ENCODE results near the gene NUP58. TPM values are rescaled to one million over a fixed set of nuclear protein-coding genes. Genes with fewer than 3 reads are reported as not detected.

NUP58 gene
- total and polyA plus RNA-seq, 8 donors: 6.4 to 96.3 (median 20.9) TPM

- Histone ChIP-seq H3K9me3 (no peaks in the 10 kb centered on the region), H3K4me1 (no peaks in the 10 kb centered on the region), H3K27ac (no peak overlapping the region), H3K36me3 (peaks cover 32 to 96% (median 92%) of the 10 kb centered on the region in 4 donors), H3K4me3 (no peak overlapping the region), H3K27me3 (no peaks in the 10 kb centered on the region)
- DNase-seq: no peak
- WGBS, 5 donors: 83 to 89% (median 87%) methylated on average over 1 of the region's 1 CpG
- no peak for TF ChIP-seq POLR2A (IDR thresholded peaks at IDR 0.05)
- no peak for TF ChIP-seq POLR2AphosphoS5 (IDR thresholded peaks at IDR 0.05)
- no peak for TF ChIP-seq EP300 (IDR thresholded peaks at IDR 0.05)
- TF ChIP-seq CTCF (IDR thresholded peaks at IDR 0.05): no peak
- intact Hi-C loops (cut with DNase I; ENCODE audit: low total_unique reads): no loop called here
Measured at GRCh38 chr13:25319771-25320170, 18.3 kb downstream of the NUP58 start.

- intact Hi-C loops (cut with DNase I; ENCODE audit: low total_unique reads): no loop called here
- no peaks in the 10 kb centered on the region for H3K4me1 ChIP-seq
- no peak overlapping the region for H3K4me3 ChIP-seq
- WGBS, 5 donors: 34 to 60% (median 40%) methylated on average over 2 of the region's 2 CpGs
- H3K36me3 ChIP-seq: peaks cover 47 to 99% (median 95%) of the 10 kb centered on the region in 4 donors
- TF ChIP-seq POLR2AphosphoS5 (IDR thresholded peaks at IDR 0.05): no peak
- no peak for TF ChIP-seq POLR2A (IDR thresholded peaks at IDR 0.05)
- TF ChIP-seq CTCF (IDR thresholded peaks at IDR 0.05): no peak
- no peak for TF ChIP-seq EP300 (IDR thresholded peaks at IDR 0.05)
- no peaks in the 10 kb centered on the region for H3K9me3 ChIP-seq
- no peak for DNase-seq
- no peak overlapping the region for H3K27ac ChIP-seq
- no peaks in the 10 kb centered on the region for H3K27me3 ChIP-seq
Measured at GRCh38 chr13:25324100-25324499, 22.7 kb downstream of the NUP58 start.

- intact Hi-C loops (cut with DNase I; ENCODE audit: low total_unique reads): no loop called here
- WGBS, 5 donors: 93 to 99% (median 97%) methylated on average over 4 of the region's 4 CpGs
- Histone ChIP-seq H3K9me3 (no peaks in the 10 kb centered on the region), H3K36me3 (peaks cover 38 to 99% (median 93%) of the 10 kb centered on the region in 4 donors), H3K4me3 (no peak overlapping the region), H3K27me3 (no peaks in the 10 kb centered on the region), H3K4me1 (no peaks in the 10 kb centered on the region), H3K27ac (no peak overlapping the region)
- TF ChIP-seq CTCF (IDR thresholded peaks at IDR 0.05) (no peak), POLR2A (IDR thresholded peaks at IDR 0.05) (no peak), POLR2AphosphoS5 (IDR thresholded peaks at IDR 0.05) (no peak), EP300 (IDR thresholded peaks at IDR 0.05) (no peak)
- DNase-seq: no peak
Measured at GRCh38 chr13:25329706-25330105, 28.3 kb downstream of the NUP58 start.

GRCh38 chr13:25330541-25330940 is 29.1 kb downstream of the NUP58 start:
- Histone ChIP-seq H3K27ac (no peak overlapping the region), H3K27me3 (no peaks in the 10 kb centered on the region), H3K36me3 (peaks cover 32 to 96% (median 85%) of the 10 kb centered on the region in 4 donors), H3K4me3 (no peak overlapping the region), H3K4me1 (no peaks in the 10 kb centered on the region), H3K9me3 (no peaks in the 10 kb centered on the region)
- no peak for DNase-seq
- WGBS, 5 donors: 88 to 94% (median 89%) methylated on average over 1 of the region's 1 CpG
- TF ChIP-seq POLR2A (IDR thresholded peaks at IDR 0.05): no peak
- TF ChIP-seq CTCF (IDR thresholded peaks at IDR 0.05): no peak
- no peak for TF ChIP-seq EP300 (IDR thresholded peaks at IDR 0.05)
- TF ChIP-seq POLR2AphosphoS5 (IDR thresholded peaks at IDR 0.05): no peak
- intact Hi-C loops (cut with DNase I; ENCODE audit: low total_unique reads): no loop called here

All from stomach (tissue), 9 donors.